ENCODE results near the gene SPINT1.

DNA sequence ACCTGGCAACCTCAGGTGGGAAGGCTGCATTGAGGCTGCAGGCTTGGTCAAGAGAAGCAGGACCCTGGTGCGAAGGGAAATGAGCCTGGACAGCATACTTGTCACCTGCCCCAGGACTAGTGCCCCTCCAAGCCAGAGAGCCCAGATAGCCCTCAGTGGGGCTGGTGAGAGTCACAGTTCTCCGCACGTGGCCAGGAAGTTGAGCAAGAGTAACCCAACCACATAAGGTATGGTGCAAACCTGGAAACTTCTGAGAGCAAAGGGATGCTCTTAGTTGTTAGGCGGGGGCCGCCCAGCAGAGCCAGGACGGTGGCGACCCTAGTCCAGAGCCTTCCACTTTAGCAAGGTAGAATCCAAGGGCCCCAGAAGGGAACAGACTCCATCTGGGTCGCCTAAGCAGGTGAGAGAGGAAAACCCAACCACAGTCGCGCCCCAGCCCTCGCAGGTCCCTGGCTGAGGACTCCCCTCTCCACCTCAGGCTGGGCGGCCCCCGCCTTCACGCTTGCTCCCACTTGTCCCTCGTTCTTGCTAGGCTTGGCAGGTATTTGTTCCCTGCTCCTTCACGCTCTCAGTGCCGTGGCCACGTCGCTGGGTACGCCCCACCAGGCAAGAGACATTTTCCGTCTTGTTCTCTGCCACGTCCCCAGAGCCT, 49.3 kb downstream of the SPINT1 start:
- TF ChIP-seq, protein P1, sequence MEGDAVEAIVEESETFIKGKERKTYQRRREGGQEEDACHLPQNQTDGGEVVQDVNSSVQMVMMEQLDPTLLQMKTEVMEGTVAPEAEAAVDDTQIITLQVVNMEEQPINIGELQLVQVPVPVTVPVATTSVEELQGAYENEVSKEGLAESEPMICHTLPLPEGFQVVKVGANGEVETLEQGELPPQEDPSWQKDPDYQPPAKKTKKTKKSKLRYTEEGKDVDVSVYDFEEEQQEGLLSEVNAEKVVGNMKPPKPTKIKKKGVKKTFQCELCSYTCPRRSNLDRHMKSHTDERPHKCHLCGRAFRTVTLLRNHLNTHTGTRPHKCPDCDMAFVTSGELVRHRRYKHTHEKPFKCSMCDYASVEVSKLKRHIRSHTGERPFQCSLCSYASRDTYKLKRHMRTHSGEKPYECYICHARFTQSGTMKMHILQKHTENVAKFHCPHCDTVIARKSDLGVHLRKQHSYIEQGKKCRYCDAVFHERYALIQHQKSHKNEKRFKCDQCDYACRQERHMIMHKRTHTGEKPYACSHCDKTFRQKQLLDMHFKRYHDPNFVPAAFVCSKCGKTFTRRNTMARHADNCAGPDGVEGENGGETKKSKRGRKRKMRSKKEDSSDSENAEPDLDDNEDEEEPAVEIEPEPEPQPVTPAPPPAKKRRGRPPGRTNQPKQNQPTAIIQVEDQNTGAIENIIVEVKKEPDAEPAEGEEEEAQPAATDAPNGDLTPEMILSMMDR (IDR thresholded peaks at IDR 0.05): no peak
- no peak for TF ChIP-seq POLR2A (IDR thresholded peaks at IDR 0.05)
